Neural cell (in vitro differentiated cells): Measurements from ENCODE around the gene NFIB. TPM values are rescaled to one million over a fixed set of nuclear protein-coding genes. Genes with fewer than 3 reads are reported as not detected.

ENCODE experiments used
- H2AFZ ChIP-seq: fragments of 200-600, 300-800 bp; sonication (generic), shearing (Covaris generic); 2 replicates; pipeline ENCODE4 v1.6.0; 2014; ENCODE audit warnings: low read depth, mild to moderate bottlenecking, antibody characterized with exemption, low read length, moderate library complexity
- H3F3A ChIP-seq: fragments of 200-600 bp; shearing (Covaris generic); 2 replicates; pipeline ENCODE4 v1.6.1; 2016; ENCODE audit warnings: mild to moderate bottlenecking, moderate library complexity, mixed read lengths, antibody characterized with exemption, low read length; ENCODE audit not compliant: insufficient read depth, poor library complexity, severe bottlenecking
- H3K27ac ChIP-seq: fragments of 200-600, 300-800 bp; sonication (generic), shearing (Covaris generic); 2 replicates; pipeline ENCODE4 v1.5.1; 2014; ENCODE audit warnings: mild to moderate bottlenecking, low read length, moderate library complexity
- H3K27me3 ChIP-seq: fragments of 300-800, 200-600 bp; sonication (generic), shearing (Covaris generic); 2 replicates; pipeline ENCODE4 v1.6.0; 2014; ENCODE audit warnings: mild to moderate bottlenecking, low read depth, low read length, moderate library complexity; ENCODE audit not compliant: insufficient read depth
- H3K36me3 ChIP-seq: fragments of 300-800, 200-600 bp; sonication (generic), shearing (Covaris generic); 2 replicates; pipeline ENCODE4 v1.5.1; 2014; ENCODE audit warnings: mild to moderate bottlenecking, antibody characterized with exemption, low read length, moderate library complexity; ENCODE audit not compliant: insufficient read depth
- H3K4me2 ChIP-seq: fragments of 300-800, 200-600 bp; sonication (generic), shearing (Covaris generic); 2 replicates; pipeline ENCODE4 v1.6.0; 2014; ENCODE audit warnings: mild to moderate bottlenecking, low read length
- H3K4me3 ChIP-seq: fragments of 300-800, 200-600 bp; sonication (generic), shearing (Covaris generic); 2 replicates; pipeline ENCODE4 v1.5.1; 2014; ENCODE audit warnings: mild to moderate bottlenecking, low read length, moderate library complexity
- H3K79me2 ChIP-seq: fragments of 200-600 bp; shearing (Covaris generic); replicated peaks from 2 replicates; pipeline ENCODE4 v1.6.0; 2014; ENCODE audit warnings: mild to moderate bottlenecking, low read length, moderate library complexity; ENCODE audit not compliant: insufficient read depth
- H3K9ac ChIP-seq: fragments of 300-800, 200-600 bp; sonication (generic), shearing (Covaris generic); 2 replicates; pipeline ENCODE4 v1.6.1; 2016; ENCODE audit warnings: mild to moderate bottlenecking, low read length, mixed read lengths
- H3K9me2 ChIP-seq: fragments of 200-600 bp; shearing (Covaris generic); 2 replicates; pipeline ENCODE4 v1.6.1; 2016; ENCODE audit warnings: mild to moderate bottlenecking, low read length, mixed read lengths; ENCODE audit not compliant: insufficient read depth
- H3K9me3 ChIP-seq: fragments of 200-600, 300-800 bp; sonication (generic), shearing (Covaris generic); 2 replicates; pipeline ENCODE4 v1.6.1; 2016; ENCODE audit warnings: mild to moderate bottlenecking, mixed run types, low read length, moderate library complexity, mixed read lengths
- H4K20me1 ChIP-seq: fragments of 200-600 bp; shearing (Covaris generic); 2 replicates; pipeline ENCODE4 v1.6.1; 2016; ENCODE audit warnings: mild to moderate bottlenecking, mixed run types; ENCODE audit not compliant: insufficient read depth
- EP300 ChIP-seq: fragments of 450-650 bp; conservative IDR thresholded peaks from 2 replicates; pipeline ENCODE4 v1.6.1; 2014; ENCODE audit warnings: antibody characterized with exemption, mild to moderate bottlenecking, moderate library complexity; ENCODE audit not compliant: poor library complexity, severe bottlenecking
- EZH2 ChIP-seq: fragments of 200-600, 300-800 bp; shearing (Covaris generic), sonication (generic); IDR thresholded peaks from 2 replicates; pipeline ENCODE4 v1.6.1; 2014; ENCODE audit warnings: antibody characterized with exemption, low read length, borderline replicate concordance, mild to moderate bottlenecking; ENCODE audit not compliant: insufficient read depth, poor library complexity, severe bottlenecking
- MXI1 ChIP-seq: fragments of 450-650 bp; conservative IDR thresholded peaks from 2 replicates; pipeline ENCODE4 v1.6.1; 2014; ENCODE audit warnings: antibody characterized with exemption, mild to moderate bottlenecking; ENCODE audit not compliant: poor library complexity, severe bottlenecking
- POLR2AphosphoS5 ChIP-seq: IDR thresholded peaks from 2 replicates; pipeline ENCODE4 v1.6.1; 2012
- RAD21 ChIP-seq: fragments of 450-650 bp; conservative IDR thresholded peaks from 2 replicates; pipeline ENCODE4 v1.6.1; 2014; ENCODE audit warnings: antibody characterized with exemption, mild to moderate bottlenecking, moderate library complexity
- SMC3 ChIP-seq: fragments of 450-650 bp; conservative IDR thresholded peaks from 2 replicates; pipeline ENCODE4 v1.6.1; 2014; ENCODE audit warnings: antibody characterized with exemption, mild to moderate bottlenecking, moderate library complexity; ENCODE audit not compliant: poor library complexity
- TAF1 ChIP-seq: IDR thresholded peaks from 2 replicates; pipeline ENCODE4 v1.6.1; 2012; ENCODE audit warnings: low read depth
- polyA plus RNA-seq: library from polyadenylated mRNA; depleted of rRNA; stranded (reverse); fragments of >200 nt; gene quantifications from 2 replicates; pipeline ENCODE4 v1.2.3, GENCODE V29; 2014
- TF ChIP-seq, protein P1 (sequence below): fragments of 450-650 bp; IDR thresholded peaks from 2 replicates; pipeline ENCODE4 v1.5.1; 2014; ENCODE audit warnings: antibody characterized with exemption, mild to moderate bottlenecking, moderate library complexity; ENCODE audit not compliant: poor library complexity, severe bottlenecking
- TF ChIP-seq, protein P2 (sequence below): IDR thresholded peaks from 2 replicates; pipeline ENCODE4 v1.6.1; 2012; ENCODE audit warnings: borderline replicate concordance

The NFIB gene
- polyA plus RNA-seq, 1 donor from 2014 or later: 0.73 TPM

DNA sequence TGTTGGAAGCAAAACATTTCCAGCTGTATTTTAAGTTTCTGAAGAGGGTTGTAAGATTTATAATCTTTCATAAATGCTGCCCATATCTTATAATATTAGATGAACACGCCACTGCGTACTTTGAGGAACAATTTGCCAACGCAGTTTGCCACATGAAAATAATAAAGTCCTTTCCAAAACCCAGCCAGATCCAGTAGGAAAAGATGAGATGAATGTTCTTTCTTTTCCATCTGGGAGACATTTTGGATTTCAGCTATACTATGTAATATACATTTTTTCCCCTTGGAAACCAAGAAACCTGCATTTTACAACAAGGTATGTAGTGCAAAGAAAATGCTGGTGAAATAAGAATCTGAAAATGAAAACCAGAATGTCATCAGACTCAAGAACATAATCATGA is 125.4 kb downstream of the NFIB start:
- Histone ChIP-seq H4K20me1 (no peaks in the 10 kb centered on the region), H3K9ac (no peak overlapping the region), H3K9me3 (no peaks in the 10 kb centered on the region), H3F3A (no peaks in the 10 kb centered on the region), H3K9me2 (no peaks in the 10 kb centered on the region), H3K27me3 (no peaks in the 10 kb centered on the region), H3K79me2 (no peaks in the 10 kb centered on the region), H3K27ac (no peak overlapping the region), H3K4me2 (no peak overlapping the region), H2AFZ (no peak overlapping the region), H3K36me3 (no peaks in the 10 kb centered on the region), H3K4me3 (no peak overlapping the region)
- TF ChIP-seq POLR2AphosphoS5 (no peak), MXI1 (no peak)
- TF ChIP-seq, protein P1, sequence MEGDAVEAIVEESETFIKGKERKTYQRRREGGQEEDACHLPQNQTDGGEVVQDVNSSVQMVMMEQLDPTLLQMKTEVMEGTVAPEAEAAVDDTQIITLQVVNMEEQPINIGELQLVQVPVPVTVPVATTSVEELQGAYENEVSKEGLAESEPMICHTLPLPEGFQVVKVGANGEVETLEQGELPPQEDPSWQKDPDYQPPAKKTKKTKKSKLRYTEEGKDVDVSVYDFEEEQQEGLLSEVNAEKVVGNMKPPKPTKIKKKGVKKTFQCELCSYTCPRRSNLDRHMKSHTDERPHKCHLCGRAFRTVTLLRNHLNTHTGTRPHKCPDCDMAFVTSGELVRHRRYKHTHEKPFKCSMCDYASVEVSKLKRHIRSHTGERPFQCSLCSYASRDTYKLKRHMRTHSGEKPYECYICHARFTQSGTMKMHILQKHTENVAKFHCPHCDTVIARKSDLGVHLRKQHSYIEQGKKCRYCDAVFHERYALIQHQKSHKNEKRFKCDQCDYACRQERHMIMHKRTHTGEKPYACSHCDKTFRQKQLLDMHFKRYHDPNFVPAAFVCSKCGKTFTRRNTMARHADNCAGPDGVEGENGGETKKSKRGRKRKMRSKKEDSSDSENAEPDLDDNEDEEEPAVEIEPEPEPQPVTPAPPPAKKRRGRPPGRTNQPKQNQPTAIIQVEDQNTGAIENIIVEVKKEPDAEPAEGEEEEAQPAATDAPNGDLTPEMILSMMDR: no peak

DNA sequence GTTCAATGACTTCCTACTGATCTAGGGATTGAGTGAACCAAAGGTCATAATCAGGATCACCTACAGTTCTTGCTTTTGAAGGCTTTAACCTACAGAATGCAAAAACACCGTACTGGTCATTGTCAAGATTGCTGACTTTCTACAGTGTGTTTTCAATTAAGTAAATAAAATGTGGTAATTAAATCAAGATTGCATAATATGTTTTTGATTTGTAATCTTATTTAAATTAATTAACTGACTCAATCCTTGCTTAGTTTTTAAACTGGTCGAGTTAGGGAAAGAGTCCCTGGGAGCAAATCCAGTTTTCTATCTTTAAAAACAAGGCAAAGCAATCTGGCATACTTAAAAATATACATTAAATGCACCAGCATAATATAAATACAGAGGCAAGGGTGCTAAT is 125.9 kb downstream of the NFIB start:
- no peak overlapping the region for H3K4me2 ChIP-seq

More for the DNA sequence above, 125.9 kb downstream of the NFIB start:
- H3K4me3 ChIP-seq: no peak overlapping the region
- no peaks in the 10 kb centered on the region for H3K9me3 ChIP-seq
- H3F3A ChIP-seq: no peaks in the 10 kb centered on the region
- no peak overlapping the region for H2AFZ ChIP-seq
- no peaks in the 10 kb centered on the region for H4K20me1 ChIP-seq
- H3K36me3 ChIP-seq: no peaks in the 10 kb centered on the region
- H3K27me3 ChIP-seq: no peaks in the 10 kb centered on the region
- TF ChIP-seq MXI1: no peak
- TF ChIP-seq, protein P2, sequence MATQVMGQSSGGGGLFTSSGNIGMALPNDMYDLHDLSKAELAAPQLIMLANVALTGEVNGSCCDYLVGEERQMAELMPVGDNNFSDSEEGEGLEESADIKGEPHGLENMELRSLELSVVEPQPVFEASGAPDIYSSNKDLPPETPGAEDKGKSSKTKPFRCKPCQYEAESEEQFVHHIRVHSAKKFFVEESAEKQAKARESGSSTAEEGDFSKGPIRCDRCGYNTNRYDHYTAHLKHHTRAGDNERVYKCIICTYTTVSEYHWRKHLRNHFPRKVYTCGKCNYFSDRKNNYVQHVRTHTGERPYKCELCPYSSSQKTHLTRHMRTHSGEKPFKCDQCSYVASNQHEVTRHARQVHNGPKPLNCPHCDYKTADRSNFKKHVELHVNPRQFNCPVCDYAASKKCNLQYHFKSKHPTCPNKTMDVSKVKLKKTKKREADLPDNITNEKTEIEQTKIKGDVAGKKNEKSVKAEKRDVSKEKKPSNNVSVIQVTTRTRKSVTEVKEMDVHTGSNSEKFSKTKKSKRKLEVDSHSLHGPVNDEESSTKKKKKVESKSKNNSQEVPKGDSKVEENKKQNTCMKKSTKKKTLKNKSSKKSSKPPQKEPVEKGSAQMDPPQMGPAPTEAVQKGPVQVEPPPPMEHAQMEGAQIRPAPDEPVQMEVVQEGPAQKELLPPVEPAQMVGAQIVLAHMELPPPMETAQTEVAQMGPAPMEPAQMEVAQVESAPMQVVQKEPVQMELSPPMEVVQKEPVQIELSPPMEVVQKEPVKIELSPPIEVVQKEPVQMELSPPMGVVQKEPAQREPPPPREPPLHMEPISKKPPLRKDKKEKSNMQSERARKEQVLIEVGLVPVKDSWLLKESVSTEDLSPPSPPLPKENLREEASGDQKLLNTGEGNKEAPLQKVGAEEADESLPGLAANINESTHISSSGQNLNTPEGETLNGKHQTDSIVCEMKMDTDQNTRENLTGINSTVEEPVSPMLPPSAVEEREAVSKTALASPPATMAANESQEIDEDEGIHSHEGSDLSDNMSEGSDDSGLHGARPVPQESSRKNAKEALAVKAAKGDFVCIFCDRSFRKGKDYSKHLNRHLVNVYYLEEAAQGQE: no peak
- no peak for TF ChIP-seq RAD21
- no peak for TF ChIP-seq SMC3
- no peak for TF ChIP-seq EZH2
- no peak for TF ChIP-seq EP300
- TF ChIP-seq POLR2AphosphoS5: no peak
- TF ChIP-seq TAF1: no peak
- TF ChIP-seq, protein P1: no peak
- H3K9me2 ChIP-seq: no peaks in the 10 kb centered on the region
- H3K79me2 ChIP-seq: no peaks in the 10 kb centered on the region
- no peak overlapping the region for H3K27ac ChIP-seq
- no peak overlapping the region for H3K9ac ChIP-seq
